Pancreas (tissue), 10 donors: ENCODE results near the gene PRR7. TPM values are rescaled to one million over a fixed set of nuclear protein-coding genes. Genes with fewer than 3 reads are reported as not detected.

Source experiments
- ATAC-seq, 4 donors: fragments of 200-7000 bp; cut with Tn5 transposase; one replicate each; pipeline versions ENCODE4 v1.8.0 to v1.9.1; 2020; ENCODE audit warnings: mild to moderate bottlenecking in 4 of 4, moderate library complexity in 4 of 4
- DNase-seq, 6 donors: peaks; one replicate each; pipeline ENCODE4 v3.0.0-alpha.2; 2020
- FAIRE-seq: peaks from 2 replicates; lab custom pipeline; 2012; peaks lifted over from hg19 to GRCh38; lab: Jason Lieb, UNC
- H3K27ac ChIP-seq, 4 donors: fragments of 200-600 bp; sonication (generic); 1 replicate in 3 of 4; 2 replicates in 1 of 4; pipeline versions ENCODE4 v1.5.0 to v1.8.0; 2020
- H3K27me3 ChIP-seq, 4 donors: fragments of 200-600 bp; one replicate each; pipeline ENCODE4 v1.8.0; 2021
- H3K36me3 ChIP-seq, 3 donors: fragments of 200-600 bp; sonication (generic) in 1 of 3; one replicate each; pipeline versions ENCODE4 v1.5.0 to v1.8.0; 2020 to 2021
- H3K4me1 ChIP-seq, 3 donors: fragments of 200-600 bp; one replicate each; pipeline ENCODE4 v1.8.0; 2021
- H3K4me3 ChIP-seq, 4 donors: fragments of 200-600 bp; sonication (generic) in 2 of 4; one replicate each; pipeline versions ENCODE4 v1.5.0 to v1.8.0; 2020 to 2021
- H3K9me3 ChIP-seq, 4 donors: fragments of 200-600 bp; one replicate each; pipeline ENCODE4 v1.8.0; 2021
- WGBS, 2 donors: extraction: QIAGEN DNeasy Blood & Tissue Kit; methylation state at CpG; one replicate each; pipeline ENCODE4 v1.1.7; 2013; 5-methylcytosine and 5-hydroxymethylcytosine counted together
- intact Hi-C, 3 donors: fragments of 100-400 bp; cut with DNase I; formaldehyde crosslinking; loops; one replicate each; pipeline versions ENCODE4 v1.11.1 to v1.14.2; 2022
- polyA plus RNA-seq, 2 donors: library from polyadenylated mRNA; stranded (reverse); fragments of 200-250 nt; gene quantifications; one replicate each; pipeline ENCODE4 v1.2.3, GENCODE V29; 2013
- total RNA-seq, 6 donors: library from RNA; stranded (reverse); fragmentation: NEBNext Ultra II Directional in 4 of 6; extraction: Animal tissue kit (Norgen Biotek cat#: 25700) in 4 of 6; gene quantifications; one replicate each; pipeline versions ENCODE4 v1.2.1 to v1.2.4, GENCODE V29; 2021 to 2023
- TF ChIP-seq, protein P1 (sequence below), 4 donors: fragments of 200-600 bp; sonication (generic) in 3 of 4; IDR thresholded peaks; one replicate each; pipeline versions ENCODE4 v1.5.0 to v1.8.0; 2021; ENCODE audit warnings: antibody characterized with exemption in 4 of 4
- donor health status: healthy with polysubstance abuse.
- donor health status: DM: no; HTN: no; CAD: no; lungs with moderate emphysema.
- donor health status: DM: no; HTN: no; CAD: no.
- donor health status: control.
- donor health status: control.
- donor health status: Bipolar disorder and iron deficiency.
- donor health status: DM: yes; HTN: yes; CAD: no.
- donor health status: DM: no; HTN: no; CAD: no.
- donor health status: DM: no; HTN: no; CAD: no.
- donor health status: DM: yes; HTN: yes; CAD: no.

Gene PRR7
- total and polyA plus RNA-seq, 8 donors = 1.7 to 3.5 (median 2.7) TPM

DNA sequence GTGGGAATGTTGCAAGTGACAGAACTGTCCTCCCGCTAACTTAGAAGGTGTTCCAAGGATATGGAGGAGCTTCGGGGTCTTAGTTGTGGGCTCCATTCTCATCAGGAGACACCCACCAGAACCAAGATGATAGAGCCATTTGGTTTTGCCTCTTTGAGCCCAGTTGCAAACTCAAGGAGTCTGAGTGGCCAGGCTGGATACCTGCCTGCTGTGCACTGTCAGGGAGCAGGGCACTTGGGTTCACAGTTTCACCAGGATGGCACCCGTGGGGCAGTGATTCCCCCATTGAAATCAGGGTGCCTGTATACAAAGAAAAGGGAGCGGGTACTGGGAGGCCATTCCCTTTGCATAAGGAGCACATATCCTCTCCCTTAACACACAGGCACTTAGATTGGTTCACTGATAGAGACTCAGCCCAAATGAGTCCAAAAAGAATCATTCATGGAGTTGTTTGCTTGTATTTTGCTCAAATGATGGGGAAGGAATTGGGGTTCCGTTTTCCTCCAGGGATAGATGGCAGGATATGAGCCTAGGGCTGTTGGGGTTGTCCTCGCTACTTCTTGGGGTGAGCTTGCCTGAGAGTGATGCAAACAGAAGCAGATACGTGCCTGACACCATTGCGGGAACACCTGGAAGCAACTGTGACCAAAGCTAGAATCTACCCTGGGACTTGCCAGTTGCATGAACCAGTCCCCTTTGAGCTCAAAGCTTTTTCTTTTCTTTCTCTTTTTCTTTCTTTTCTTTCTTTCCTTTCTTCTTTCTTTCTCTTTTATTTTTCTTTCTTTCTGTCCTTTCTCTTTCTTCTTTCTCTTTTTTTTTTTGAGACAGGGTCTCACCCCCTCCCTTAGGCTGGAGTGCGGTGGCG is 1.3 kb upstream of the PRR7 start:
- TF ChIP-seq, protein P1, sequence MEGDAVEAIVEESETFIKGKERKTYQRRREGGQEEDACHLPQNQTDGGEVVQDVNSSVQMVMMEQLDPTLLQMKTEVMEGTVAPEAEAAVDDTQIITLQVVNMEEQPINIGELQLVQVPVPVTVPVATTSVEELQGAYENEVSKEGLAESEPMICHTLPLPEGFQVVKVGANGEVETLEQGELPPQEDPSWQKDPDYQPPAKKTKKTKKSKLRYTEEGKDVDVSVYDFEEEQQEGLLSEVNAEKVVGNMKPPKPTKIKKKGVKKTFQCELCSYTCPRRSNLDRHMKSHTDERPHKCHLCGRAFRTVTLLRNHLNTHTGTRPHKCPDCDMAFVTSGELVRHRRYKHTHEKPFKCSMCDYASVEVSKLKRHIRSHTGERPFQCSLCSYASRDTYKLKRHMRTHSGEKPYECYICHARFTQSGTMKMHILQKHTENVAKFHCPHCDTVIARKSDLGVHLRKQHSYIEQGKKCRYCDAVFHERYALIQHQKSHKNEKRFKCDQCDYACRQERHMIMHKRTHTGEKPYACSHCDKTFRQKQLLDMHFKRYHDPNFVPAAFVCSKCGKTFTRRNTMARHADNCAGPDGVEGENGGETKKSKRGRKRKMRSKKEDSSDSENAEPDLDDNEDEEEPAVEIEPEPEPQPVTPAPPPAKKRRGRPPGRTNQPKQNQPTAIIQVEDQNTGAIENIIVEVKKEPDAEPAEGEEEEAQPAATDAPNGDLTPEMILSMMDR (IDR thresholded peaks at IDR 0.05) = no peak
- intact Hi-C loops = no loop called here
- ATAC-seq (no peak), FAIRE-seq (no peak), DNase-seq (no peak)
- Histone ChIP-seq H3K4me1 (peaks cover 4 to 12% (median 8%) of the 10 kb centered on the region in 3 donors), H3K4me3 (no peak overlapping the region), H3K9me3 (no peaks in the 10 kb centered on the region), H3K27ac (no peak overlapping the region), H3K27me3 (no peaks in the 10 kb centered on the region), H3K36me3 (no peaks in the 10 kb centered on the region)
- 45 to 47% methylated on average over 10 of the region's 10 CpGs for WGBS, 2 donors

DNA sequence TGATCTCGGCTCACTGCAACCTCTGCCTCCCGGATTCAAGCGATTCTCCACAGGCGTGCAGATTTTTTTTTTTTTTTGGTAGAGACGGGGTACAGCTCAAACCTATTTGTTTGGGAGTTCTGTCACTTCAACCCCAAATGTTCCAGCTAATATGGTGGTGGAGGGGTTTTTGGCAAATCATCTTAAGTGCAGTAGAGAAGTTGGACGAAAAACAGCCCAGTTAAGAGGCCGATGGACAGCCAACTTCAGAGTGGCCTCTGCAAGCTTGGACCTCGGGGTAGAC is 756 bp upstream of the PRR7 start:
- Histone ChIP-seq H3K9me3 (no peaks in the 10 kb centered on the region), H3K27me3 (no peaks in the 10 kb centered on the region), H3K27ac (no peak overlapping the region), H3K4me1 (peaks cover 4 to 12% (median 8%) of the 10 kb centered on the region in 3 donors), H3K36me3 (no peaks in the 10 kb centered on the region), H3K4me3 (peak overlapping the region in 1 of 4 donors; percentile 72)
- DNase-seq = no peak
- TF ChIP-seq, protein P1 (IDR thresholded peaks at IDR 0.05) = no peak
- no peak for FAIRE-seq
- 5 to 7% methylated on average over 8 of the region's 8 CpGs for WGBS, 2 donors
- no peak for ATAC-seq
- intact Hi-C loops = no loop called here

DNA sequence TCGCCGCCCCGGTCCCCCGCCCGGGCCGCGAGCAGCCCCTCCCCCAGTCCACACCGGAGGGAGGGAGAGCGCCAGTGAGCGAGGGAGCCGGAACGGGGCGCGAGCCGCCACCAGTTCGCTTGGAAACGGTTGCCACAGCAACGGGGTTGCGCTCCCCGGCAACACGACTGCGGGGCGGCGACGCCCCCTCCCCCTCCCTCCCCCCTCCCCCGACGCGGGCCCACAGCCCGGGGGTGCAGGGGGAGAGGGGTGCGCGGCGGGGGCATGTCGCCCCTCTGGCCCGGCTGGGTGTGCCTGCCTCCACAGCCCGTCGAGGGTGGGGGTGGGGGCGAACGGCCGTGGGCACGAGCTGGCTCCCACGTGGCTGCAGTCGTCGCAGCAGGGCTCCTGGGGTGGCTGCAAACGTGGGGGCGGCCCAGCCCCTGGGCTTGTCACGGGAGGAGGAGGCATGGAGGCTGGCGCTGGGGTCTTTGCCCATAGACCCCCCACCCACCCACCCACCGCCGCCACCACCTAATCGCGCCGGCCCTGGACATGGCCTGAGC is 524 bp downstream of the PRR7 start:
- no peaks in the 10 kb centered on the region for H3K36me3 ChIP-seq
- no peaks in the 10 kb centered on the region for H3K9me3 ChIP-seq
- no peaks in the 10 kb centered on the region for H3K27me3 ChIP-seq
- DNase-seq = peak in 5 of 6 donors; percentile 60 to 81 (median 68)
- peaks cover 4 to 12% (median 8%) of the 10 kb centered on the region in 3 donors for H3K4me1 ChIP-seq
- intact Hi-C loops = no loop called here
- WGBS, 2 donors = 1% methylated on average over 17 to 49 of the region's 52 CpGs
- peak overlapping the region; percentile 37 to 72 (median 48) for H3K4me3 ChIP-seq
- peak overlapping the region in 2 of 4 donors; percentile 16 to 58 for H3K27ac ChIP-seq
- TF ChIP-seq, protein P1 (IDR thresholded peaks at IDR 0.05) = no peak
- peak; percentile 26 to 51 (median 31) for ATAC-seq
- FAIRE-seq = no peak

DNA sequence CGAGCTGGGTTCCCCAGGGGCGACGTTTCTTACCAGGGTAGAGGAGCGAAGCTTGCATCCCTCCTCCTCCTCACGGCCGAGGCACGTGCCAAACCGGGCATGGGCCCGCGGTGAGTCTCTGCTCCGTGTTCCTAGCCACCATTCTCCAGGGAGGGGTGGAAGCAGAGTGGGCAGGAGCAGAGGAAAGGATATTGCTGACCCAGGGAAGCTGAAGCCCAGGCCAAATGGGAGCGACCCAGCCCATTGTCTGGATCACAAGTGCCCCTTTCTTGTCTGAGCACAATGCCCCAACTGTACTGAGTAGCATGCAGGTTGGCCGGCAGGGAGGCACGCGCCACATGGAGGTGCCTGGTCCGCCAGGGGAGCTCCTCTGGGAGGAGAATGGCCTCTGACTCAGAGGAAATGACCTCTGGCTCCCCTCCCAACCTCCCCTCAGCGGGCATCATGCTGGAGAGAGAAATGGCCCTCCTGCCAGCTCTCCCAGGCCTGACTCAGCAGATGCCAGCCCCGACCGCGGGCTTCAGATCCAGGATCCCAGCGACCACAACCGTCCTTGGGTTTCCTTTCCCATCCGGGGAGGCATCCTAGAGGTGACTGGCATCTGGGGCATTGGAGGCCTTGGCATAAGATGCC is 1.1 kb downstream of the PRR7 start:
- ATAC-seq = peak; percentile 64 to 75 (median 72)
- WGBS, 2 donors = 0 to 3% methylated on average over 19 to 23 of the region's 23 CpGs
- Histone ChIP-seq H3K4me1 (peaks cover 4 to 12% (median 8%) of the 10 kb centered on the region in 3 donors), H3K27me3 (no peaks in the 10 kb centered on the region), H3K27ac (peak overlapping the region in 2 of 4 donors; percentile 19 to 58), H3K9me3 (no peaks in the 10 kb centered on the region), H3K4me3 (peak overlapping the region in 1 of 4 donors; percentile 72), H3K36me3 (no peaks in the 10 kb centered on the region)
- intact Hi-C loops = no loop called here
- TF ChIP-seq, protein P1 (IDR thresholded peaks at IDR 0.05) = no peak
- no peak for FAIRE-seq
- DNase-seq = peak; percentile 68 to 90 (median 82)
